GM18526 (cell line): ENCODE results near the gene PEX16.

Experiments used
- POLR2A ChIP-seq: IDR thresholded peaks from 3 replicates; pipeline ENCODE4 v1.6.1; 2011; ENCODE audit not compliant: insufficient read length; ENCODE audit errors: extremely low read depth

Gene PEX16

DNA sequence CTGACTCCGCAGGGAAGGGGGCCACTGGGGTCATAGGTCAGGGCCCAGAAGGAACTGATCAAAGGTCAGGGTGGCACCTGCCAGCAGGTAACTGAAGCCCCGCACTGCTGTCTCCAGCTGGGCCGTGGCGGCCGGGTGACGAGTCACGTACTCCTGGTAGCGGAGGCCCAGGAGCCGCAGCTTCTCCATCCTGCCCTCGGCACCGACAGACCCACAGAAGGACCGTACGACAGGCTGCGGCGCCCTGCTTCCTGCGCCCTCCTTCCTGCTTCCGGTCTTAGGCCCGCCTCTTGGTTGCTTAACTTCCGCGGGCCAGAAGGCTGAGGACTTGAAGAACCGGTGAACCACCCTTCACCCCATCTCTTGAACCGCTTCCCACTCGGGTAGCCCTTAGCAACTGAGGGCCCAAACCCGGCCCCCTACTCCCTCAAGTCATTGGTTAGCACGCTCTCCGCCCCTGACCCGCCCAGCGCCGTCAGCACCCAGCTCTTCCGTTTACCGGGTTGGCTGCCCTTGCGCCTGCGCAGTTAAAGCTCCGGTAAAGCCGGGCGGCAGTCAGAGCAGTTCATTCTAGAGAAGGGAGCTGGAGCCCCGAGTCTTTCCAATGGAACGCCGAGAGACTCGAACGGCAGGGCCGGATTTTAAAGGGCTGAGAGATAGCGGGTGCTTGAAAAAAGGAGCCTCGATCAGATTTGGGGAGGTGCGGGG, at the start of gene PEX16:
PEX16 (minus strand) TSS at position 255 of the 708 bp plus-strand sequence; CDS start at position 189, 66 bp downstream.
- peak; percentile 91 for TF ChIP-seq POLR2A

DNA sequence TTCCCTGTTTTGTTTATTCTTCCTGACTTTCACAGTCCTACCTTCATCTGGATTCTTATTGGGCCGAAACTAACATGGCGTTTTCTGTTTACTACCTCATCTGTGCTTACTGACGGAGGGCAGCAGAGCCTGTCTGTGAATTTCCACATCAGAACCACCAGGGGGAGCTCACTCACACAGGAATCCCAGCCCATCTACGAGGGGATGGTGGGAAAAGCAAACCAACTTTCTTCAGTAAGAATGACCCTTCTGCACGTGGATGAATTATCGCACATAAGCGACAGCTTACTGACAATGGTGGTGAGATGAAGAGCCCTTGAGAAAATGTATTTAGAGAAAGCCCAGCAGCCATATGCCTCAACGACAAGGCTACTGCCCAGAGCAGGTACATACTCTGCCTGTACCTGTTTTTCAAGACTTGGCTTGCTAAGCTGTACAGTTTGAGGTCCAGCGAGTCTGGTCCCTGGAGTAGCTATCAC, 47.3 kb upstream of the PEX16 start:
- no peak for TF ChIP-seq POLR2A

DNA sequence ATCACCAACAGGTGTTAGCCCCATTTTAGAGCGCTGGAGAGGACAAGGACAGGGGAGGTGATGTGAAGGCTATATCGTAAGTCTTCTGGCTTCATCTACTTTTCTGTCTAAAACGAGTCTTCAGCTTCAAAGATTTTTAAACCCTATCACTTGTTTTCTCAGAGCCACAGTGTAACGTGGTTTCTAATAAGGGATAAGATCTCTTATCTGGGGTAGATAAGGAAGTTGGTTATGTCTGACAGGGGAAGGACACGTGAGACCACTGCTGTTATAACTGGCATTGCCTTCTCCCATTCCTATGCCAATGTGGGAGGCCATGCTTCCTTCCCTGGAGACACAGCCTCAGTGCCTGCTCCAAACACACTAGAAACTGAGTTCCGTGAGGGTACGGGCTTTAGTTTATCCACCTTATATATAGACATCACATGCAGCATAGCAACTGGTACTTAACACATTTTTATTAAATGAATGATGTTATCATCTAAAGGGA, 44.1 kb upstream of the PEX16 start:
- no peak for TF ChIP-seq POLR2A

DNA sequence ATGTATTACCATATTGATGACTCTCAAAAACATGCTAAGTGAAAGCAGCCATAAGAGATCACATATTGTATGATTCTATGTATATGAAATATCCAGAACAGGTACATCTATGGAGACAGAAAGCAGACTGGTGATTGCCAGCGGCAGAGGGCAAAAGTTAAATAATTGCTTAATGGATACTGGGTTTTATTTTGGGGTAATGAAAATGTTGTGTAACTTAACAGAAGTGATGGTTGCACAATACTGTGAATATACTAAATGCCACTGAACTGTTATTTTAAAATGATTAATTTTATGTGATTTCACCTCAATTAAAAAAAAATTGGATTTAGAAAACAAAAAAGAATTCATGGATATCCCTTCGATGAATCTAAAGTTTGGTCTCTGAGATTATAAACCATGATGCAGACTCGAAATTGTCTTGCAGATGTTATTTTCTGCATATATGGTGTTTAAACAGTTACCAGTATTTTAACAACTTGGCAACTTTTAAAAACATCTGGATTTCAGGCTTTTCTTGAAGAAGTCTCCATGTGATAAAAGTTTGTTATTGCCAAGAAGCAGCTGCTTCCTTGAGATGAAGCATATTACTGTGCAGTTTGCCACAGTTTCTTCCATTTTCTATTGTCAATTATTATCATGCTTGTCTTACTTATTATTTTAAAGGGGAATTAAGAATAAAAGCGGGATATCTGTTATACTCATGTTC, 42.9 kb upstream of the PEX16 start:
- no peak for TF ChIP-seq POLR2A

DNA sequence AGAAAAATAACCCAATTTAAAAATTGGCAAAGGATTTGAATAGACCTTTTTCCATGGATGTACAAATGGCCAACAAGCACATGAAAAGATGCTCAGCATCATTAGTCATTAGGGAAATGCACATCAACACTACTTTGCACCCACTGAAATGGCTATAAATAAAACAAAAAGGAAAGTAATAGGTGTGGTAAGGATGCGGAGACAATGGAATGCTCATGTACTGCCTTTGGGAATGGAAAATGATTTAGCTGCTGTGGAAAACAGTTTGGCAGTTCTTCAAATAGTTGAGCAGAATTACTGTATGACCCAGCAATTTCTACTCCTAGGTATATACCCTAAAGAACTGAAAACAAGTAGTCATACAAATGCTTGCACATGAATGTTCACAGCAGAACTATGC, 42.2 kb upstream of the PEX16 start:
- TF ChIP-seq POLR2A = no peak

DNA sequence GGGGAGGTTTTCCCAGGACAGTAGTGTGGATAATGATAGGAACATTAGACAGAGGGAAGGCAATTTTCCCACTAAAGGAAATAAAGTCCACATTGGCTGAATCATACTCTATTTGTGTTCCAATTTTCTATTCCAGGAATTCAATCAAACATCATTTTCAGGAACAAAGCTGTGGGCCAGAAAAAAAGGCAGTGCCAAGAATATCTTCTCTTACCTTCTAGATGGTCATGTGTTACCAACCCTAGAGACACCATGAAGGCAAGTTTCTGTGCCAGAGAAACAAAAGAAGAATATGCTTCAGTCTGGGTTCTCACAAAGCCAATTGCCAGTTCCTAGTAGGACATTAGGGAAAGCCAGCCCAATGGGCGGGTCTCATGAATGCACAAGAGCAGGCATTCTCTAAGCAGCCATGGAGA, 32.3 kb upstream of the PEX16 start:
- TF ChIP-seq POLR2A = no peak

DNA sequence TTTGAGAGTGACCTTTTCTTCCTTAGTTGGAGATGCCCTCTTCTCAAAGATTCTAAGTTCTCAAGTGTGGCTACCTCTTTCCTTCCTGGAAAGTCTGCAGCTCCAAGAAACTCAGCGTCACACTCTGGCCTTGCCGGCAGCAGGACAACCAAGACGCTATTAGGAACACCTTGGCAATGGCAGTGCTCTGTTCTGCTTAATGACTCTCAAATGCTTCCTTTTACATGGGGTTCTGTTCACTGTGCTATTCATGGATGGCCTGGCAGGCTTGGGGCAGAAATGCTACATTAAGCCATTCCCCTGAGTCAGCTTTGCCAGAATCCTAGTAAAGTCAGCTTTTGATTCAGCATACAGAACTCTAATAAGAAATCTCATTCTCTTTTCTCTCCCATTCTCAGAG, 30.7 kb upstream of the PEX16 start:
- TF ChIP-seq POLR2A = no peak

DNA sequence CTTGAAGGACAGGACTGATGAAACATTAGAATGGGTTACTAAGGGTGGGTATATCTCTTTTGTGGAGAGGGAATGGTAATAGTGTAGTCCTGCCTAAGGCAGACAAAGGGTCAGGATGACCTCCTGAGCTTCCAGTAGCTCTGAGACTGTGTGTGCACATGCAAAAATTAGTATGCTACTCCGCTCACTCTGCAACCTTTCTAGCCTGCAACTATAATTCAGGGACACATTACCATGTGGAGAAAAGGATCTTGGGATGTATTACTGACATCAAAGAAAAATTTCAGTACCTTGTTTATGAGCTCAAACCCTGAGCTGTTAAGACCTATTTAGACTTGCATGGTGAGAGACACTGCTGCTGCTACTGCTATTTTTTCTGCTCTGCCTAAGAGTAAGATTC, 30.2 kb upstream of the PEX16 start:
- no peak for TF ChIP-seq POLR2A

DNA sequence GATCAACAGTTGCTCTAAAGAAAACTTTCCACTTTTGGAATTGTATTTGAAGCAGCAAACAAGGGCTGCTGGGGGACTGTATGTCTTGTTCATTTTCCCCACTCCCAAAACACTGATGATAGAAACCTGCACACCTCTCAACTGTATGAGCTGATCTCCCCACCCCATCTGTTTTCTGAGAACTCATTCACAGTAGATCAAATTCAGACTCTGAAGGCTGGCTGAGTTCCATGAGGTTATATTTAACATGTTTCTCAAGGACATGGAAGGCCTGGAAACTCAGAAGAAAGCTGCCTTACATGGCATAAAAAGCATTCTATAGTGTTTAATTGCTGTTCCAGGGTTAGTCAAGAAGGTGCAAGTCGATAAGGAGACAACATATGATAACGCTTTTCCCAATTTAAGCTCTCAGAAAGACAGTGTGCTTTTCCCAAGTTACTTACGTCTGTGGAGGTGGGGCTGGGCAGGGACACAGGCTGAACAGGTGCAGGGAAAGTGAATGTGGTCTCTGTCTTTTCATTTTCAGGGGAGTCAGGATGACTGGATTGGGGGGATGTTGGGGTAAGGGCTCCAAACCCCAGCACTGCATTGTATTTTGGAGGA, 27.8 kb upstream of the PEX16 start:
- TF ChIP-seq POLR2A = no peak

DNA sequence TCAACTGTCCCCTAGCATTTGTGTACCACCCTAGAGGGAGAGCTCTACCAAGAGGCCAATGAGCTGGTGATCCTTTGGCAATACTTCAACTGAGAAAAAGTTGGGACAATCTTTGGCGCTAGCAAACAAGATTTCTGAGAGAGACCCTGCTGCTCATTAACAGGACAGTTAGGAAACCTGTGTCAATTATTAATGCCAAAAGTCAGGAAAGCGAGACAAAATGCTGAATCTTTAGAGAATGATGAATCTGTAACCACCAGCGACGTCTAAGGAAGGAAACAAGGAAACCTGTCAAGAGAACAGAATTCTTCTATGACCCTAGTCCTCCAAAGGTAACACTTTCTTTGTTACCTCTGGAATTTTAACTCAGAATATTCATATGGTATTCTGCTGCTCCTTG, 24.7 kb upstream of the PEX16 start:
- no peak for TF ChIP-seq POLR2A

DNA sequence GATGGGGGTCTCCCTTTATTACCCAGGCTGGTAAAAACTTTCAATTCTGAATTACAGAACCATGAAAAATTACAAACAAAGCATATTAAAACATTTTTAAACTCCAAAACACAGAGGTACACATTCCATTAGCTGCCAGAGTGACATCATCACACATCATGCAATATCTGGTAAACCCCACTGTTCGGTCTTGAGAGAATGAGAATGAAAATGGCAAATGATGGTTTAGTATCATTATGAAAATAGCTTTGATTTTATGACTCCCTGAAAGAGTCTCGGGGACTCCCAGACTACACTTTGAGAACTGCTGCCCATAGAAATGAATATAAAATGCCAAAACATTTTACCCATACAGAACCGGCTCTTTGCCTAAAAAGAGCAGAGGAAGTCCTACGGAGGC, 23.6 kb upstream of the PEX16 start:
- TF ChIP-seq POLR2A = no peak

DNA sequence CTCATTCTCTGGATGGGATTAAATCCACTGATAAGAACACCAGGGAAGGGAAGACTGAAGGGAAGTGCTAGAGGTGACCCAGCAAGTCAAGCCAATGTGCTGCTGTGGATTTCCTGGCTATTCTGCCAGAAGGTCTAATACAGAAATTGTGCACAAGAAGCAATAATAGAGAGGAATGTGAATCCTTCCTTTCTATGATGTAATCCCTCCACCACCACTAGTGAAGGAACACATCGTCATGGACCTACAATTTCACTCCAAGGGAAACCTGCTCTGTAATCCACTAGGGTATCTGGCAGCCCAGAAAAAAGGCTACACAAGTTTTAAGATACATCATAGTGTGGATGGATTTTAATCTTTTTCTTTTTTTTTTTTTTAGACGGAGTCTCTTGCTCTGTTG, 22.2 kb upstream of the PEX16 start:
- no peak for TF ChIP-seq POLR2A

DNA sequence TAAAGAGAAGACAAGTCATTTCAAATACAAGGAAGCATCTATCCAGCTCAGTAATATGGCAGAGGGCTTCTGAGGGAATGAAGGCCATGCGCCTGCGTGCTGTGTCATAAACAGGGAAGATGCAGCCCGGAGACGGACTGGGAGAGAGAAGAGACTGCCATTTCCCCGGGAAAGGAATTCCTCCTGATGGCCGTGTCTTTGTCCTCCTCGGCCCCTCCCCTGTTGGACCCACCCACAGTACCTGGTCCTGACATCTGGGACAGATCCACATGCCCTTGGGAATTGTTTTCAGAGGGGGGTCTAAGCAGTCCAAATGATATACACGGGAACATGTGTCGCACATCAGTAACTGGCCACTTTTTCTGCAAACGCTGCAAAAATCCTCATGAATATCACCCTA, 20.2 kb upstream of the PEX16 start:
- no peak for TF ChIP-seq POLR2A

DNA sequence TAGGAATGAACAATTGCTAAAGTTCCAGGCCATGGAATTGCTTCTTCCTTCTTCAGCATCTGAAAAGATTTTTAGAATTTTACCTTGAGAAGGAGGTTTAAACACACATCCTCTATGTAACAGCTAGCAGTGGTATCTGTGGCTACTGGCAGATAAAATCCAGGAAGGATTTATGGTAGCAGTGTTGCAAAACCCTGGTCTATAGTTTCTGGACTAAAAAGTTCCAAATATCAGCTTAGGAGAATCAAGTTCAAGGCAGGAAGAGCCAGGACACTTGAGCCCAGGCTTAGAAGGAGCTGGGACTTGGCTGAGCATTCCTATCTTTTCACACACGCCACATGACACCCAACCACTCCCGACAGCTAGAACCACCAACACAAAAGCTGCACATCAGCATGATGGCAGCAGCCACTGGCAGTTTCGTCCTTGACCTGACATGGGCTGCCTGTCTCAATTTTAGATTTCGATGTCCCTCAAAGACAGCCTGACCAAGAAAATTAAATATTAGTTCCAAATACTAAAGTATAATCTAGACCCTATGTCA, 18.9 kb upstream of the PEX16 start:
- TF ChIP-seq POLR2A = no peak

DNA sequence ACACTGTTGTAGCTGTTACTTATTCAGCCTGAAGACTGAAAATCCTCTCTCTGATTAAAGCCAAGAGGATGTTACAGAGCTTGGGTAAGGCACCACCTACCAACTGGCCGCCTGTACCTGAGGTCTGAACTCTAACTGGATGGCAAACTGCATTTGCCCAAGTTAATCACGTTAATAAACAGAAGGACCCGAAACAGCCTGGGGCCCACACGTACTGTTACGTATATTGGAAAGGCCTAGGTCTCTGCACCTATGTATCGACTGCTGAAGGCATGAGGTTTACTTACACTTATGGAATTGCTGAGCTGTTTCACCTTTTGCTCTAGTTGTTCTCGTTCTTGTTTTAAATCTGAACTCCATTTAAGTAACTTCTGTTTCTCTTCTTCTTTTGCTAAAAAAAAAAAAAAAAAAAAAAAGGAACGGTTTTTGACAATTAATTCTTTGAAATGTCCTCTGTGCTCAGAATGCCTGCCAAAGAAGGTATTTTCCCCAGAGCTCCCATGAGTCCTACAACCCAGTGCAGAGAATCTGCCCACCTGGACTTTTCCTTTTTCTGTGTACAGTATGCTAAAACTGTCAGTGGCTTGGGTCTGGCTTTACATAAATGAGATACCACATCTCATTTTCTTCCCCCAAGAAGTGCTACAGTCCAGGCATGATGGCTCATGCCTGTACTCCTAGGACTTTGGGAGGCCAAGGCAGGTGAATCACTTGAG, 17.8 kb upstream of the PEX16 start:
- TF ChIP-seq POLR2A = no peak

DNA sequence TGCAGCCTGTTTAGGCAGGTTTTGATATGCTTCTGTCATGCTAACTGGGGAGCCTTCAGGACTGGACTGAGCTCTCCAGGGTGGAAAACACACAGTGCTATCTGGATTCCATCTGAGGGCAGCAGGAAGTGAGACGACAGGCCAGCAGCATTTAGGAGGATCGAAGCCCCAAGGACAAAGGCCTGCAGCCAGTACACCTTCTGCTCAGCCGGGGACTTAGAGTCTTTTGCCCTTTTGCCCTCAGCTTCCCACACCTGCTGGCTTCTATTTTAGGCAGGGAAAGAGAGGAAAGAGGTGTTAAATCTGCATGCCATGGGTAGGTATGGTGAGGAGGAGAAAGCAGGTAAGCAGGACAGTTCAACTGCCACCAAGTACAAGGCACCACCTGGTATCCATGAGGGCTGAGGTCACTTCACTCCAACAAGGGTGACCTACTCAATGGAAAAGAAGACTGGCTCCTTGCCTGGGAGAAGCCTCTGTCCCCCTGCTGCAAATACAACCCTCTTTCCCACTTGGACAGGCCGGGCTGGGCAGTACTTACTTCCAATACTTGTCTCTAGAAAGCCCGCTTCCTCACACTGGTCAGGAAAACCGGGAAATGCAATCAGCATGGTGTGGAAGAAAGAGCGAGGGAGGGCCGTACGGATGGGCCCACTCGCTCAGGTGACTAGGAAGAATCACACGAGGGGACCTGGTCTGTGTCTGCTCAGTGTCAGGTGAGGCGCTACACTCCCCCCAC, 17.1 kb upstream of the PEX16 start:
- no peak for TF ChIP-seq POLR2A
